Measurements from ENCODE around the gene AK1. TPM values are rescaled to one million over a fixed set of nuclear protein-coding genes. Genes with fewer than 3 reads are reported as not detected.
"Not testable (repeated sequence)": the region's sequence is repeated elsewhere in the genome, so short reads cannot be mapped to it uniquely, and the experiment has no call there.

The AK1 gene
- total RNA-seq, 1 donor, result 37.1 TPM

GRCh38 chr9:127885508-127886281 is 8.2 kb upstream of the AK1 start:
- no peak for TF ChIP-seq CTCF (IDR thresholded peaks at IDR 0.05; ENCODE audit: insufficient read depth, low read depth, low read length)
- no peak for DNase-seq (ENCODE audit: low read depth)
- no peak overlapping the region for H3K4me3 ChIP-seq (ENCODE audit: low read depth, low read length)

GRCh38 chr9:127884976-127885490 is 7.6 kb upstream of the AK1 start:
- DNase-seq (ENCODE audit: low read depth), result no peak
- TF ChIP-seq CTCF (IDR thresholded peaks at IDR 0.05; ENCODE audit: insufficient read depth, low read depth, low read length), result no peak
- H3K4me3 ChIP-seq (ENCODE audit: low read depth, low read length), result no peak overlapping the region

- H3K4me3 ChIP-seq (ENCODE audit: low read depth, low read length), result no peak overlapping the region
- TF ChIP-seq CTCF (IDR thresholded peaks at IDR 0.05; ENCODE audit: insufficient read depth, low read depth, low read length), result no peak
- no peak for DNase-seq (ENCODE audit: low read depth)
These were observed 7.0 kb upstream of the AK1 start for GRCh38 chr9:127884427-127884911.

- DNase-seq (ENCODE audit: low read depth), result no peak
- TF ChIP-seq CTCF (IDR thresholded peaks at IDR 0.05; ENCODE audit: insufficient read depth, low read depth, low read length), result no peak
- H3K4me3 ChIP-seq (ENCODE audit: low read depth, low read length), result no peak overlapping the region
These were observed 6.5 kb upstream of the AK1 start for GRCh38 chr9:127883959-127884358.

GRCh38 chr9:127881715-127882114 is 4.2 kb upstream of the AK1 start:
- not testable (repeated sequence) for H3K4me3 ChIP-seq (ENCODE audit: low read depth, low read length); DNase-seq (ENCODE audit: low read depth)

- DNase-seq (ENCODE audit: low read depth), result no peak
- no peak for TF ChIP-seq CTCF (IDR thresholded peaks at IDR 0.05; ENCODE audit: insufficient read depth, low read depth, low read length)
- no peak overlapping the region for H3K4me3 ChIP-seq (ENCODE audit: low read depth, low read length)
These were observed 2.7 kb upstream of the AK1 start for GRCh38 chr9:127880143-127880542.

GRCh38 chr9:127878652-127879390 is 1.3 kb upstream of the AK1 start:
- no peak overlapping the region for H3K4me3 ChIP-seq (ENCODE audit: low read depth, low read length)
- no peak for TF ChIP-seq CTCF (IDR thresholded peaks at IDR 0.05; ENCODE audit: insufficient read depth, low read depth, low read length)
- no peak for DNase-seq (ENCODE audit: low read depth)
